Body of pancreas (tissue), 4 donors: ENCODE data around the gene CNTNAP2.

ENCODE experiments used
- CTCF ChIP-seq, 7 experiments: fragments of 450-650 bp in 4 of 7; fragments of 200-600 bp in 3 of 7; sonication (generic) in 3 of 7; IDR thresholded peaks; one replicate each; pipeline ENCODE4 v1.5.1; 2016 to 2019; ENCODE audit warnings: antibody characterized with exemption in 7 of 7
- POLR2A ChIP-seq, 3 donors: fragments of 450-650 bp; IDR thresholded peaks; one replicate each; pipeline ENCODE4 v1.6.1; 2016; ENCODE audit warnings: antibody characterized with exemption in 3 of 3, mild to moderate bottlenecking in 2 of 3

GRCh38 chr7:146702898-146703297 lies 586.3 kb downstream of the CNTNAP2 start:
- no peak for TF ChIP-seq POLR2A (IDR thresholded peaks at IDR 0.05)
- TF ChIP-seq CTCF (IDR thresholded peaks at IDR 0.05) = no peak
